ENCODE measurements around the gene MFF.
"Not testable (repeated sequence)": the region's sequence is repeated elsewhere in the genome, so short reads cannot be mapped to it uniquely, and the experiment has no call there.

Gene MFF

DNA sequence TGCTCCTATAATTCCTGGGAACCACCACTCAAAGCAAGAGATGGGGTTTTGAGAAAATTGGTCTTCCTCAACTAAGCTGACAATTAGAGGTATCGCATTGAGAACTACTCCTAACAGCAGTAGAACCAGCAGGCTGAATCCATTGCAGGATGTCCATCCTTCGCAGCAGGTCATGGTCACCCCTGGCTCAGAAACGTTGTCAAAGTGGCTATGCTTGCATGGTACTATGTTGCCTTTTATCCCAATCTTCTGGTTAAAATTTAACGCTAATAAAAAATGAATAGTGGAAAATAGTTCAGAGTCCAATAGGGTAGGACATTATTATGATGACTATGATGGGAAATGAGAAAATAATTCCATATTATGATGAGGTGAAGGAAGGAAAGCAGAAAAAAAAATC, 54.0 kb downstream of the MFF start, which contains the start of gene TM4SF20:
TSS of gene TM4SF20 (minus strand) at position 212 of the 400 bp plus-strand sequence. CDS start at position 174, 38 bp downstream.
- no peak for FAIRE-seq

DNA sequence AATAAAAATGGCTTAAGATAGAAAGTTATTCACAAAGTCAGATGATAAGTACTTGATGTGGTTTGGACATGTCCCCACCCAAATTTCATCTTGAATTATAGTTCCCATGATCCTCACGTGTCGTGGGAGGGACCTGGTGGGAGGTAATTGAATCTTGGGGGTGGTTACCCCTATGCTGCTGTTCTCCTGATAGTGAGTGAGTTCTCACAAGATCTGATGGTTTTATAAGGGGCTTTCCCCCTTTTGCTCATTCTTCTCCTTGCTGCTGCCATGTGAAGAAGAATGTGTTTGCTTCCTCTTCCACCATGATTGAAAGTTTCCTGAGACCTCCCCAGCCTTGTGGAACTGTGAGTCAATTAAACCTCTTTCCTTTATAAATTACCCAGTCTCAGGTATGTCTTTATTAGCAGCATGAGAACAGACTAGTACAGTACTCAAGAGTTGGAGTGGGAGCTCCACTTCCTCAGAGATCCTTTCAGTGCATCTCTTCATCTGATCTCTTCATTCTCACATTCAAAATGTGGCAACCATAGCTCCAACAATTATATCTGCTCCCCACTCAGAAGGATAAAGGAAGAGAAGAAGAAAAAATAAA, 57.3 kb downstream of the MFF start:
- FAIRE-seq, result not testable (repeated sequence)

DNA sequence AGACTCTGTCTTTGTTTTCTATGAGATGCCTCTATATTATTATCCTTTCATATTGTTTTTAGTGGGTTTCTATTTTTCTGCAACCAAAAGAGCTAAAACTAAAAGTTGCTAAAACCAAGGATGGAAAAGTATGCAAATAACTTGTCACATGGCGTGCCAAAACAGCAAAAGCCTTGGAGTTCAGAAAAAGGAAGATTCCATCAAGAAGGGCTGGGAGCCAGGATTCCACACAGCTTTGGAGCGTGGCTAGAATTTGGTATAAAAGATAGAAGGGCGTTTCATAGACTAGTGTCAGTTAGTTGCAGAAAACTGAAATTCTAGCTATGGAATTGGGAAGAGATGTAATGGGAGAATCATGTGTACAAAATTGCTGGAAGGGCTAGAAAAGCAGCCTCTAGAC, 58.6 kb downstream of the MFF start:
- FAIRE-seq, result no peak

- FAIRE-seq, result no peak
Measured at GRCh38 chr2:227386630-227387029, 61.6 kb downstream of the MFF start.

GRCh38 chr2:227387583-227387982, 62.5 kb downstream of the MFF start, which contains the start of gene SCYGR1:
SCYGR1 (minus strand) TSS chr2:227387949; CDS start chr2:227387949, 0 bp downstream.
- not testable (repeated sequence) for FAIRE-seq

DNA sequence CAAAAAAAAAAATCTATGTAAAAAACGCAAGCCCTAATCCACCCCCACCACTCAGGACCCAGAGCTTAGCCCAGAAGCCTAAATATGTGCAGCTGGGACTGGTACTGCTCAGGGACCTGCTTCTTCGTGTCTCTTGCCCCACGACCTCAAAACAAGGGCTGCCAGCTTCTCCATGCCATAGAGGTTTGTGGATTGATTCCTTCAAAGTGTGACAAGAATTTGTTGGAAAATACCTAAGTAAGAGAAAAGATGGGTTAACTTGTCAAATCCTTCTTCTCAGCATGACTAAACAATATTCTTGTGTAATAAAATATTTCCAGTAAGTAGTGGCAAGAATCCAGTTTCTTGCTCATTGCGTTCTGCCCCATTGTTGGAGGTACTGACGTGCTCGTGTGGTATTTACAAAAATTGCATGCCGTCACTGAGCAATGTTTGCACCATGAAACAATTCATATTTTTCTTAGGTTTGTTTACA, 63.5 kb downstream of the MFF start:
- no peak for FAIRE-seq

- FAIRE-seq, result no peak
Measured at GRCh38 chr2:227389231-227389630, 64.2 kb downstream of the MFF start.

DNA sequence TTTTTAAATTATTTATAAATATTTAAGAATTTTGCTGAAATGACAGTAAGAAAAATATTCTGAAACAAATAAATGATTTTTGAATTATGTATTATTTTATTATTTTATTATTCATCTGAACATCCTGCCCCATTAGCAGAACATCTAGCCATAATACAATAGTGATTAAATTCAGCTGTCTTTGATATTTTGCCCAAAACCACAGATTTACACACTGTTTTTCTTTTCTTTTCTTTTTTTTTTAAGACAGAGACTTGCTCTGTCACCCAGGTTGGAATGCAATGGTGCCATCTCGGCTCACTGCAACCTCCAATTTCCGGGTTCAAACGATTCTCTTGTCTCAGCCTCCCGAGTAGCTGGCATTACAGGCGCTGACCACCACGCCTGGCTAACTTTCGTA, 64.6 kb downstream of the MFF start:
- peak; percentile 59 for FAIRE-seq

DNA sequence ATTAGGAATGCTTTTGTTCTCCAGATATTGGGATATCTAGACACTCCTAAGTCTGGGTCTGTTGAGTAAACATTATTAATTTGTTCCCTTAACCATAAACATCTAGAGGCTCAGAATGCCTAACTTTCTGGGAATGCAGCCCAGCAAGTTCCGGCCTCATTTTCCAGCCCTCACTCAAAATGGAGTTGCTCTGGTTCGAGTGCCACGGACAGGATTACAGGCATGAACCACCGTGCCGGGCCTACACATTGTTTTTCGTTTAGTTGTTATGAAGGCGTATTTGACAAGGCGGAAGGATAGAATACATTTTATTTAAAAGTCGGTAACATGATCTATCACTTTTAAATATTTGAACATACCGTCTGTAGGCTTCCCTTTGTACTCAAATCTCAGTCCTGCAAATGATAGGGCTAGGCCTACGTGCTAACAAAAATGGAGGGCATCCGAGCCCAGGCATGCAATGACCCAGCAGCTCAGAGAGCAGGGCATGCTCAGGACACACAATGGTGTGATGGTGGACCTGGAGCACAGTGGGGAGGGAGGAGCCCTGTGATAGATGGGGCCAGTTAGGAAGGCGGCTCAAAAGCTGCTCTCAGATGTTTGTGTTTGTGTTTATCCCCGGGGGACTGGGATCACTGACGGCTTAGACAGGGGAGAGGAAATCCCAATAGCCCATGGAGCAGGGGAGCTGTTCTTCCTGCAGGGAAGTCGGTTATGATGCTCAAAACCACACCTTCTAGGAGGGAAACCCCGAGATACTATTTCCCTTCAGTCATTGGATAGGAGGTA, 65.6 kb downstream of the MFF start:
- FAIRE-seq, result no peak

- FAIRE-seq, result no peak
Measured at GRCh38 chr2:227394401-227394800, 69.3 kb downstream of the MFF start.

GRCh38 chr2:227395556-227395955, 70.5 kb downstream of the MFF start:
- FAIRE-seq, result no peak

DNA sequence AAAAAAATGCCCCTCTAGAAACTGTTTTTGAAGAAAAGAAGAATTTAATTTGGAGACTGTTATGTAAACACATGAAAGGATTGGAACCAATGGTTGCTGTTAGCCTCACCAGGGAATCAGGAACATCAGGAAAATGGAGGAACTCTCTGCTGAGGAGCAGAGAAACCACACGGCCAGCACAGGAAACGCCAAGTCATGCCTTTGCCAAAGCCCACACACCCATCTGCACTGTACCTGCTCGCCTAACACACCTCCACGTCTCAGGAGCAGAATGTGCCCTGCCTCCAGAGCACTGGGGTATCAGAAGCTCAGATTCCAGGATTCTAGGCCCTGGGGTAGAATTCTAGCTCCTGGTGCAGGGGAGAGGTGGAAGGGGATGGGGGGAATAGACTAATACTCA, 72.5 kb downstream of the MFF start:
- FAIRE-seq, result no peak

DNA sequence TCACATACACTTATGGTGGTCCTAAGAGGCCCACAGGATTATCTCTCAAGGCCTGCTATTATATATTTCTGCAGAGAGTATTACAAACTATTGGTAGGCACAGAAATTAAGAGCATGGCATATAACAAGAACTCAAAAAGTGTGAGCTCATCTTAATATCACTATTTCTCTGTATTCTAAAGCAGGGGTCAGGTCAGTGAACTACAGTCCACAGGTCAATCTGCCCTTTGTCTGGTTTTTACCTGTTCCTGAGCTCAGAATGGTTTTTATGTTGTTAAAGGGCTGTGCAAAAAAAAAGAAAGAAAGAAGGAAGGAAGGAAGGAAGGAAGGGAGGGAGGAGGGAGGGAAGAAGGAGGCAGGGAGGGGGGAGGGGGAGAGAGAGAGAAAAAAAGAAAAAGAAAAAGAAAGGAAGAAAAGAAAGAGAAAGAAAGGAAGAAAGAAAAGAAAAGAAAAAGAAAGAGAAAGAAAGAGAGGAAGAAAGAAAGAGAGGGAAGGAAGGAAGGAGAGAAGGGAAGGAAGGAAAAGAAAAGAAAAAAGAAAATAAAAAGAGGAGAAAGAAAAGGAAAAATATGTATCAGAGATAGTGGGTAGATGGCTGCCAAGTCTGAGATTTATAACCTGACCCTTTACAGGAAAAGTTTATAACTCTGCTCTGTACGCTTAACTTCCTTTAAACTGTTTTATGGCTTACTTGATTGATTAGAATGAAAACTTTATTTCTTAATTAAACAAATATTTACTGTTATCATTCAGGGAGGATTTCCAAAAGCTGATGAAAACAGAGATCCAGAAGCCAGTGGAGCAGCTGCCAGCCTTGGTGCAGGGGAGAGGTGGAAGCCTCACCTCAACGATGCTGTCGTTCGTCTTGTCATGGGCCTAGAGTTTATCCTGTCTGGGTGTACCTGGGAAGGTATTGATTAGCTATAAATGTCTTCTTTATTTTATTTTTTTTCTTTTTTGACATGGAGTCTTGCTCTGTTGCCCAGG, 73.9 kb downstream of the MFF start:
- no peak for FAIRE-seq

DNA sequence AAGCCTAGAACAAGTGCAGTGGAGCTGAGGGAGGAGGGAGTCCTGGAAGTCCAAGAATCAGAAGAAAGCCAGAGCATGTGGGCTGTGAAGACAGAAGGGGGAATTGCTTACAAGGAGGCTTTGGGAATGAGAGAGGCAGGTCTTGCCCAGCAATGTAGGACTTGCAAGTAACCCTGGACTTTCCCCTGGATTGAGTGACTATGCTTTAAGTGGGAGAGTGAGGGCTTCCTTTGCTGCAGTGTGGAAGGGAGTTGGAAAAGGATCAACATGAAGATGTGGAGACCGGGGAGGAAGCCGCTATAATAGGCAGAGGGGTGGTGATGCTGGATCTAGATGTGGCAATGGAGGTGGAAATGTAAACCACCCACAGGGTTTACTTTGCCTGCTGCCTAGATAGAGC, 76.5 kb downstream of the MFF start:
- no peak for FAIRE-seq

GRCh38 chr2:227402321-227402720, 77.3 kb downstream of the MFF start:
- FAIRE-seq, result no peak

DNA sequence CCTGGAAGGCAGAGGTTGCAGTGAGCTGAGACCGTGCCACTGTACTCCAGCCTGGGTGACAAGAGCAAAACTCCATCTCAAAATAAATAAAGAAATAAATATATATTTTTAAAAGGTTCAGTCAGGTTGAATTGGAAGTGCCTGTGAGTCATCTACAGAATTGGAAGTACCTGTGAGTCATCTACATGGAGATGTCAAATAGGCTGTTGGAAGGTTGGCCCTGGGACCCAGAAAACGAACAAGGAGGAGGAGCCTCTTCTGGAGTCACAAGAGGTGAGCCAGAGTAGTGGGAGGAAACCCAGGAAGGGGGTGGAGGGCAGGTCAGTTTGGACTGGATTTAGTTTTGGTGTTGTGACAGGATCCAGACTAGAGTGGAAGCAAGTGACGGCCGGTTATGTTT, 77.9 kb downstream of the MFF start:
- FAIRE-seq, result no peak

GRCh38 chr2:227404585-227405271, 79.7 kb downstream of the MFF start:
- FAIRE-seq, result no peak

DNA sequence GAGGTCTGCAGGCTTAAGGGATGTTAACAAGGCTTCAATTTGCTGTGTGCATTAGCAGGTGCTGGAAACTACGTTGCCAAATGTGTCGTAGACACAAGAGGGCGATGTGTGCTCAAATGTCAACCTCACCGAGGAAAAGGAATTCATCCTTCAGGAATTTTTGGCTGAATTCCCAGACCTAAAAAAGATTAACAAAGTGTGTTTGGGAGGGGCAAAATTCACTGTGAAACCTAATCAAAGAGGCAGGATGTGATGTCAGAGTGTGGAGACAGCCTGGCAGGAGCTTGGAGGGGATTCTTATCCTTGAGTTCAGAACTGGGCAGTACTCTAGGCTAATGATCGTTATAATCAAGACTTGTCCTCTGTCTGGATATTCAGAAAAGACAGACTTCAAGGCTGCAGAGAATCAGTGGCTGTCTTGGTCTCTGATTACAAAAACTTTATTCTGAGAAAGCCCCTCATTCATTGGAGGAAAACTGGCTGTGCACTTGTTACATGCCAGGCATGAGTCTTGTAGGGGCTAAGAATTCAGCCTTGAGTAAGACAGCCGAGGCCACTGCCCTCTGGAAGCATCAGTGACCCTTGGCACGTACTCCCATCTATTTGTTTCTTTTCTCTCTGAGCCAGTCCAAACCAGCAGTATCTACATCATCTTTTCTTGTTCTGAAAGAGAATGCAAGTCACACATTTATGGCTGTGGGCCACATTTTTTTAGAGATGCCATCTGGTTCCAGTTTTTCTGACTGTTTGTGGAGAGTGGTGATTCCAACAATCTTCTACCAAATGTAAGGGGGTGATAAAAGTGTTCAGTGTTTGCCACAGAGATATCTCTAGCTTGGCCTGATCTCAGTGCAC, 81.4 kb downstream of the MFF start:
- peak; percentile 76 for FAIRE-seq

All from A204.1 (cell line).